Panc1 (cell line): ENCODE measurements around the gene NOS3. TPM values are rescaled to one million over a fixed set of nuclear protein-coding genes. Genes with fewer than 3 reads are reported as not detected.

Experiments
- ATAC-seq: fragments of 200-7000 bp; cut with Tn5 transposase; 2 replicates; pipeline ENCODE4 v1.9.1; 2020; ENCODE audit warnings: mild to moderate bottlenecking, moderate library complexity
- BruUV-seq: library from RNA; stranded (reverse); fragments of 400-500 nt; replicated peaks from 2 replicates; lab custom pipeline; 2021; lab: Mats Ljungman, UMichigan
- CTCF ChIA-PET: fragments of 300-600 bp; sonication (Branson Sonifier 250); formaldehyde crosslinking; loops from one replicate; lab custom pipeline; 2022; ENCODE audit warnings: antibody characterized with exemption; lab: Charles Lee
- POLR2A ChIA-PET: fragments of 300-600 bp; sonication (Branson Sonifier 250); formaldehyde crosslinking; loops from one replicate; lab custom pipeline; 2022; ENCODE audit warnings: antibody characterized with exemption; lab: Charles Lee
- DNase-seq: peaks from one replicate; pipeline ENCODE4 v3.0.0-alpha.2; 2010; ENCODE audit warnings: low read depth, low spot score
- H3K27ac ChIP-seq: 2 replicates; pipeline ENCODE4 v1.5.1; 2011; ENCODE audit warnings: mild to moderate bottlenecking, low read length, inconsistent platforms
- H3K27me3 ChIP-seq: fragments of 200-500 bp; sonication (Bioruptor generic); 2 replicates; pipeline ENCODE4 v1.6.0; 2014; ENCODE audit warnings: low read length, inconsistent platforms; ENCODE audit not compliant: control insufficient read depth, insufficient read depth
- H3K36me3 ChIP-seq: fragments of 200-500 bp; sonication (Bioruptor generic); 2 replicates; pipeline ENCODE4 v1.5.1; 2014; ENCODE audit warnings: inconsistent platforms, mild to moderate bottlenecking, low read length, moderate library complexity; ENCODE audit not compliant: control insufficient read depth, insufficient read depth
- H3K4me1 ChIP-seq: 2 replicates; pipeline ENCODE4 v1.5.1; 2011; ENCODE audit warnings: inconsistent platforms, mild to moderate bottlenecking, low read length, moderate library complexity; ENCODE audit not compliant: control insufficient read depth, insufficient read depth
- H3K4me3 ChIP-seq, 2 experiments: 2 replicates each; pipeline ENCODE4 v1.5.1; 2011 to 2012; ENCODE audit warnings: low read depth in 2 of 2, low read length in 2 of 2, mild to moderate bottlenecking in 2 of 2, inconsistent platforms in 1 of 2, moderate library complexity in 1 of 2
- H3K9me3 ChIP-seq: fragments of 200-500 bp; sonication (Bioruptor generic); 2 replicates; pipeline ENCODE4 v1.5.1; 2014; ENCODE audit warnings: low read depth, mild to moderate bottlenecking, inconsistent platforms, low read length, moderate library complexity; ENCODE audit not compliant: control insufficient read depth, insufficient read depth
- CTCF ChIP-seq: fragments of 450-650 bp; IDR thresholded peaks from 2 replicates; pipeline ENCODE4 v1.5.1; 2017; ENCODE audit warnings: mild to moderate bottlenecking
- POLR2AphosphoS5 ChIP-seq: IDR thresholded peaks from 2 replicates; pipeline ENCODE4 v1.6.1; 2012; ENCODE audit warnings: mild to moderate bottlenecking, low read depth, low read length, moderate library complexity
- REST ChIP-seq, 2 experiments: IDR thresholded peaks; 2 replicates each; pipeline ENCODE4 v1.6.1; 2011 to 2012; ENCODE audit warnings: low read depth in 2 of 2, control low read depth in 1 of 2, low read length in 1 of 2, mild to moderate bottlenecking in 1 of 2, moderate library complexity in 1 of 2; ENCODE audit not compliant: insufficient read depth in 1 of 2
- SIN3A ChIP-seq: IDR thresholded peaks from 2 replicates; pipeline ENCODE4 v1.6.1; 2012; ENCODE audit warnings: low read depth, mild to moderate bottlenecking, low read length, moderate library complexity, borderline replicate concordance; ENCODE audit not compliant: insufficient read depth
- TCF7L2 ChIP-seq: IDR thresholded peaks from 2 replicates; pipeline ENCODE4 v1.6.1; 2011; ENCODE audit warnings: mild to moderate bottlenecking, low read depth, low read length, inconsistent platforms
- in situ Hi-C: cut with HindIII; loops from 2 replicates; pipeline ENCODE4 v1.10.0; 2016; ENCODE audit warnings: low sequenced_read_pairs, low pct_unique_long_range_greater_than_20kb
- intact Hi-C: fragments of 100-400 bp; cut with micrococcal nuclease; formaldehyde crosslinking; loops from one replicate; pipeline ENCODE4 v1.10.0; 2022; ENCODE audit not compliant: unreplicated experiment
- total RNA-seq: library from RNA; stranded (reverse); gene quantifications from one replicate; pipeline ENCODE4 v1.2.1, GENCODE V29; 2021; ENCODE audit not compliant: unreplicated experiment

Gene NOS3
- total RNA-seq, 1 experiment from 2014 or later = 3.1 TPM

- no TSS peak for BruUV-seq
- intact Hi-C loops (no loop called here), in situ Hi-C loops (no loop called here)
- no peak overlapping the region for H3K4me3 ChIP-seq
- ChIA-PET CTCF (no interaction called here), POLR2A (no interaction called here)
- no peak for TF ChIP-seq SIN3A
- TF ChIP-seq TCF7L2 = no peak
- no peak for TF ChIP-seq REST (IDR thresholded peaks at IDR 0.05; ENCODE audit: insufficient read depth in 1 of 2, low read depth in 2 of 2, low read length in 1 of 2)
- TF ChIP-seq POLR2AphosphoS5 = no peak
- no peak for TF ChIP-seq CTCF
- H3K27ac ChIP-seq = no peak overlapping the region
- no peaks in the 10 kb centered on the region for H3K9me3 ChIP-seq
- H3K36me3 ChIP-seq = no peaks in the 10 kb centered on the region
- H3K4me1 ChIP-seq = peaks cover 15% of the 10 kb centered on the region
- H3K27me3 ChIP-seq = no peaks in the 10 kb centered on the region
- no peak for ATAC-seq
- DNase-seq = no peak
Observed at GRCh38 chr7:151035026-151035717, 44.4 kb downstream of the NOS3 start.

- no peaks in the 10 kb centered on the region for H3K9me3 ChIP-seq
- no peak overlapping the region for H3K4me3 ChIP-seq
- BruUV-seq = no TSS peak
- in situ Hi-C loops (no loop called here), intact Hi-C loops (no loop called here)
- no peaks in the 10 kb centered on the region for H3K36me3 ChIP-seq
- ChIA-PET CTCF (no interaction called here), POLR2A (no interaction called here)
- H3K27me3 ChIP-seq = no peaks in the 10 kb centered on the region
- peaks cover 15% of the 10 kb centered on the region for H3K4me1 ChIP-seq
- DNase-seq (no peak), ATAC-seq (no peak)
- TF ChIP-seq CTCF = no peak
- TF ChIP-seq TCF7L2 = no peak
- TF ChIP-seq SIN3A = no peak
- no peak for TF ChIP-seq POLR2AphosphoS5
- no peak for TF ChIP-seq REST (IDR thresholded peaks at IDR 0.05; ENCODE audit: insufficient read depth in 1 of 2, low read depth in 2 of 2, low read length in 1 of 2)
- no peak overlapping the region for H3K27ac ChIP-seq
Observed at GRCh38 chr7:151035902-151036301, 45.1 kb downstream of the NOS3 start.
